ENCODE data around the gene GPD2.

GPD2 gene

GRCh38 chr2:156581280-156581679 is 145.1 kb downstream of the GPD2 start:
- TF ChIP-seq, protein P1, sequence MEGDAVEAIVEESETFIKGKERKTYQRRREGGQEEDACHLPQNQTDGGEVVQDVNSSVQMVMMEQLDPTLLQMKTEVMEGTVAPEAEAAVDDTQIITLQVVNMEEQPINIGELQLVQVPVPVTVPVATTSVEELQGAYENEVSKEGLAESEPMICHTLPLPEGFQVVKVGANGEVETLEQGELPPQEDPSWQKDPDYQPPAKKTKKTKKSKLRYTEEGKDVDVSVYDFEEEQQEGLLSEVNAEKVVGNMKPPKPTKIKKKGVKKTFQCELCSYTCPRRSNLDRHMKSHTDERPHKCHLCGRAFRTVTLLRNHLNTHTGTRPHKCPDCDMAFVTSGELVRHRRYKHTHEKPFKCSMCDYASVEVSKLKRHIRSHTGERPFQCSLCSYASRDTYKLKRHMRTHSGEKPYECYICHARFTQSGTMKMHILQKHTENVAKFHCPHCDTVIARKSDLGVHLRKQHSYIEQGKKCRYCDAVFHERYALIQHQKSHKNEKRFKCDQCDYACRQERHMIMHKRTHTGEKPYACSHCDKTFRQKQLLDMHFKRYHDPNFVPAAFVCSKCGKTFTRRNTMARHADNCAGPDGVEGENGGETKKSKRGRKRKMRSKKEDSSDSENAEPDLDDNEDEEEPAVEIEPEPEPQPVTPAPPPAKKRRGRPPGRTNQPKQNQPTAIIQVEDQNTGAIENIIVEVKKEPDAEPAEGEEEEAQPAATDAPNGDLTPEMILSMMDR (IDR thresholded peaks at IDR 0.05; ENCODE audit: borderline replicate concordance, control extremely low read depth, extremely low read depth, insufficient read depth, missing control alignments), result no peak
- DNase-seq (ENCODE audit: low spot score), result no peak
- in situ Hi-C loops (cut with MboI; ENCODE audit: low sequenced_read_pairs, unreplicated experiment), result loop anchor here (10.0 to 25.0 kb wide), 2 partner anchors 236 to 606 kb away; no protein-coding TSS in a partner anchor

- in situ Hi-C loops (cut with MboI; ENCODE audit: low sequenced_read_pairs, unreplicated experiment), result loop anchor here (10.0 to 25.0 kb wide), 2 partner anchors 241 to 602 kb away; no protein-coding TSS in a partner anchor
These were observed 149.3 kb downstream of the GPD2 start for GRCh38 chr2:156585457-156585856.

GRCh38 chr2:156586621-156587020 is 150.4 kb downstream of the GPD2 start:
- TF ChIP-seq, protein P1 (IDR thresholded peaks at IDR 0.05; ENCODE audit: borderline replicate concordance, control extremely low read depth, extremely low read depth, insufficient read depth, missing control alignments), result no peak

More at GRCh38 chr2:156585457-156585856, 149.3 kb downstream of the GPD2 start:
- no peak for DNase-seq (ENCODE audit: low spot score)
- TF ChIP-seq, protein P1 (IDR thresholded peaks at IDR 0.05; ENCODE audit: borderline replicate concordance, control extremely low read depth, extremely low read depth, insufficient read depth, missing control alignments), result no peak

DNA sequence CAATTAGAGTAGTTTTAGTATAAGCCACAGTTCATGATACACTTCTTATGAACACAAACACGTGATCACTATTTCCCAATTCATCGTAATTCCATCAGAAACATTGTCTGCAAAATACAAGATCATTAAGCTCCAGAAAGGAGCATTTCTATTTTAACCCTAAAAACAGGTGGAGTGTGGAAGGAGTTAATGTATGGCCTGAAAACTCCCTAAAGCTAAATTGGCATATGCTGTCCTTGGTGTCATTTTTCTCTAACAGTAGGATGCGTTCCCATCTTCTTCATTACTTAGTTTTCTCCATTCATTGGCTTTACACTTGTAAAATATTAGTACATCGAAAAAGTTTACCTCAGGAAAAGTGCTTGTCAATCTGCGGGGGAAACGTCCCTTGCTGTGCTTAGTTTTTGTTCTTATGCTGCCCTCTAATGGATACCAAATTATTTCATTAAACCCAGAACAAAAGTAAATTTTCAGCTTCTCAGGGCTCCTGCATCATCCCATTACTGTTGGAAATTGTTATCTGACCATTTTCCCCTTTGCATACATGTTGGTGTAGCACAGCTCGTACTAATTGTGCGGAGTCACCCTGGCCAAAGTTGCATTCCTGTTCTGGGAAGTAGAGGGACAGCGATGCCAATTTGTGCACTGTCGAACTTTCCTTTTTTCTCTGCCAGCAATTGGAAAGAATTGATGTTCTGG is 153.4 kb downstream of the GPD2 start:
- DNase-seq (ENCODE audit: low spot score), result peak; percentile 16
- in situ Hi-C loops (cut with MboI; ENCODE audit: low sequenced_read_pairs, unreplicated experiment), result loop anchor here (10.0 to 25.0 kb wide), 2 partner anchors 245 to 598 kb away; no protein-coding TSS in a partner anchor
- TF ChIP-seq, protein P1 (IDR thresholded peaks at IDR 0.05; ENCODE audit: borderline replicate concordance, control extremely low read depth, extremely low read depth, insufficient read depth, missing control alignments), result peak; percentile 34

More at GRCh38 chr2:156586621-156587020, 150.4 kb downstream of the GPD2 start:
- in situ Hi-C loops (cut with MboI; ENCODE audit: low sequenced_read_pairs, unreplicated experiment), result loop anchor here (10.0 to 25.0 kb wide), 2 partner anchors 242 to 601 kb away; no protein-coding TSS in a partner anchor
- no peak for DNase-seq (ENCODE audit: low spot score)

- in situ Hi-C loops (cut with MboI; ENCODE audit: low sequenced_read_pairs, unreplicated experiment), result loop anchor here (25.0 kb wide), 1 partner anchor 597 kb away; no protein-coding TSS in a partner anchor
- no peak for DNase-seq (ENCODE audit: low spot score)
- TF ChIP-seq, protein P1 (IDR thresholded peaks at IDR 0.05; ENCODE audit: borderline replicate concordance, control extremely low read depth, extremely low read depth, insufficient read depth, missing control alignments), result no peak
These were observed 154.0 kb downstream of the GPD2 start for GRCh38 chr2:156590085-156590739.

DNA sequence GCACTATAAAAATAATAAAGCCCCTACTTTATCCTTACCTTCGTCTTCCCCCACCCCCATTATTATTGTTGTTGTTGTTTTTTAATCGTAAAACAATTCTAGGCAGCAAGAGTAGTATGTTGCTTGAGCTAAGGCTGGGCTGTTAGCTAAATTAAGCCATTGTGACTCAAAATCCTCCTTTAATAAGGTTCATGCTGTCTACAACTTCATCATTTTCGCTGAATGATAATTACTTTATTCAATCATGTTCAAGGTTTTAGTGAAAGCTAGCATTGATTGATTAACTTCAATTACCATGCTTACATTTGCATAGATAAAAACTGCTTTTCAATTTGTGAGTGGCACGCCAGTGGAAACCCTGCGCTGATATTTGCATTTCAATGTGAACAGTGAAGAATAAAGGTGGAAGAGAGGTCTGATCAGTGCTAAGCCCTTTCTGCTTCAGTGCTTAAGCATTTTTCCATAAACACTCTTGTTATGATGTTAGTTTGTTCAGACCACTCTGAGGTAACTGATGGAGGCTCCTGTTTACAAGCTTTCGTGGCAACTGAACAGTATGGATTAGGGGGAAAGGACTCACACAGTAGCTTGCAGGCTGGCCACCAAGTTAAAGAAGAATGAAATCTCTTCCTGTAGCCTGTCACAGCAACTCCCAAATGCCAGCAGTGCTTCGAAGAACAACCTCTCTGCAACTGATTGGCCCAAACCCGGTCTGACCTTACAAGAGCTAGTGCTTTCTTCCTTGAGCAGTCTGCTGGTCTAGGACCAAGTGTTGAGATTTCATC is 156.8 kb downstream of the GPD2 start:
- TF ChIP-seq, protein P1 (IDR thresholded peaks at IDR 0.05; ENCODE audit: borderline replicate concordance, control extremely low read depth, extremely low read depth, insufficient read depth, missing control alignments), result no peak
- DNase-seq (ENCODE audit: low spot score), result no peak
- in situ Hi-C loops (cut with MboI; ENCODE audit: low sequenced_read_pairs, unreplicated experiment), result loop anchor here (25.0 kb wide), 1 partner anchor 594 kb away; no protein-coding TSS in a partner anchor

Data from GM13976 (cell line).